Measurements from ENCODE around the gene CCR5. TPM values are rescaled to one million over a fixed set of nuclear protein-coding genes. Genes with fewer than 3 reads are reported as not detected.

The CCR5 gene
- total RNA-seq, 1 experiment from 2014 or later, result not detected

- TF ChIP-seq, protein P1, sequence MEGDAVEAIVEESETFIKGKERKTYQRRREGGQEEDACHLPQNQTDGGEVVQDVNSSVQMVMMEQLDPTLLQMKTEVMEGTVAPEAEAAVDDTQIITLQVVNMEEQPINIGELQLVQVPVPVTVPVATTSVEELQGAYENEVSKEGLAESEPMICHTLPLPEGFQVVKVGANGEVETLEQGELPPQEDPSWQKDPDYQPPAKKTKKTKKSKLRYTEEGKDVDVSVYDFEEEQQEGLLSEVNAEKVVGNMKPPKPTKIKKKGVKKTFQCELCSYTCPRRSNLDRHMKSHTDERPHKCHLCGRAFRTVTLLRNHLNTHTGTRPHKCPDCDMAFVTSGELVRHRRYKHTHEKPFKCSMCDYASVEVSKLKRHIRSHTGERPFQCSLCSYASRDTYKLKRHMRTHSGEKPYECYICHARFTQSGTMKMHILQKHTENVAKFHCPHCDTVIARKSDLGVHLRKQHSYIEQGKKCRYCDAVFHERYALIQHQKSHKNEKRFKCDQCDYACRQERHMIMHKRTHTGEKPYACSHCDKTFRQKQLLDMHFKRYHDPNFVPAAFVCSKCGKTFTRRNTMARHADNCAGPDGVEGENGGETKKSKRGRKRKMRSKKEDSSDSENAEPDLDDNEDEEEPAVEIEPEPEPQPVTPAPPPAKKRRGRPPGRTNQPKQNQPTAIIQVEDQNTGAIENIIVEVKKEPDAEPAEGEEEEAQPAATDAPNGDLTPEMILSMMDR (conservative IDR thresholded peaks at IDR 0.05; ENCODE audit: low read depth, low read length), result no peak
- no peak for TF ChIP-seq EZH2phosphoT487 (IDR thresholded peaks at IDR 0.05; ENCODE audit: borderline replicate concordance, low read length)
- TF ChIP-seq EZH2 (IDR thresholded peaks at IDR 0.05; ENCODE audit: low read length, unreplicated experiment), result no peak
- Histone ChIP-seq H3K4me3 (ENCODE audit: low read length) (peak overlapping the region; percentile 63; the same call in 1 of the 2 replicates), H3K27me3 (ENCODE audit: low read length) (no peaks in the 10 kb centered on the region), H3F3A (ENCODE audit: low read length, unreplicated experiment) (no peaks in the 10 kb centered on the region), H3K4me1 (ENCODE audit: insufficient read depth, low read length) (peaks cover 48% of the 10 kb centered on the region), H3K9me2 (replicated peaks; ENCODE audit: low read length) (no peaks in the 10 kb centered on the region), H3K4me2 (ENCODE audit: low read length) (peak overlapping the region; percentile 86), H3K9ac (ENCODE audit: low read length) (no peak overlapping the region), H4K20me1 (ENCODE audit: low read length) (no peaks in the 10 kb centered on the region), H3K9me3 (ENCODE audit: low read length) (no peaks in the 10 kb centered on the region), H3K36me3 (ENCODE audit: low read depth, low read length) (no peaks in the 10 kb centered on the region), H3K79me2 (ENCODE audit: low read length) (no peaks in the 10 kb centered on the region), H2AFZ (ENCODE audit: low read length) (no peak overlapping the region), H3K27ac (ENCODE audit: low read length) (no peak overlapping the region)
- CTCF ChIA-PET, result no interaction called here
- ATAC-seq, result no peak
- no TSS peak for BruUV-seq (replicated peaks)
- POLR2A ChIA-PET (ENCODE audit: unreplicated experiment), result interaction anchor here (0.6 kb wide), 1 partner anchor 130 kb away, joined by 3 read pairs; no protein-coding TSS in a partner anchor
- intact Hi-C loops (cut with micrococcal nuclease), result loop anchor here (5.0 kb wide), 1 partner anchor 283 kb away; the partner anchor contains the start of gene ALS2CL
- DNase-seq, result no peak
Measured at GRCh38 chr3:46408853-46409252, 38.1 kb downstream of the CCR5 start.

DNA sequence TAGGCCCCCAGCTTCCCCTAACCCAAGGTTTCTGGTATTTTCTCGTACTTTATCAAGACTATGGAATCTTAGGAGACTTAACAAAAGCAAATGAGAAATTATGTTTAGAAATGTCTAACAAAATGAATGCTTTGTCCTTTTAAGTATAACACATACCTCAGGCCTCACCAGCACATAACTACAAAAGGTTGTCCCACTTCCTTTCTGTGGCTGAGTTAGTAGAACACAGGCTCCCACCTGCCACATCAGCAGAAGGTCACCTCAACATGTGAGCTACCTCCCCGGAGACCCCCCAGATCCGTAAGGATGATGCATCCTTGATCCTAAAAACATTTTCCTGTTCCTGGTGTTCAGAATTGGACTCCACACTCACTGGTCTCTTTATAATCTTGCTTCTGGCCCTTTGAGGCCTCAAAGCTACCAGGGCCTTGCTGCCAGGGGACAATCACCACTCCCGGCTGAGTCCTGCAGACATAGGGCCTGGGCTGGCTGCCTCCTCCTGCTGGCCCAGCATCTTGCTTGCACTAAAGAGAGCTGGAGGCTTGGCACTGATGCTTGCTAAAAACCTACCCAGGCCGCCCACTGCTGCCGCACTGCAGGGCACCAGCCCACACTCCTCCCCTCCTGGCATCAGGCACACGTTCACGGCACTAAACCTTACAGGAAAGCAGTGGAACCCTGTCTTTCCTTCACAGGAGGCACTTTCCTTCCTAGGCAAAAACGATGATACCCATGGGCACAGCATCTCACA lies 39.2 kb downstream of the CCR5 start:
- Histone ChIP-seq H3K79me2 (ENCODE audit: low read length) (no peaks in the 10 kb centered on the region), H3F3A (ENCODE audit: low read length, unreplicated experiment) (no peaks in the 10 kb centered on the region), H3K4me2 (ENCODE audit: low read length) (no peak overlapping the region), H2AFZ (ENCODE audit: low read length) (no peak overlapping the region), H3K36me3 (ENCODE audit: low read depth, low read length) (no peaks in the 10 kb centered on the region), H3K4me3 (ENCODE audit: low read length) (no peak overlapping the region), H4K20me1 (ENCODE audit: low read length) (no peaks in the 10 kb centered on the region), H3K27ac (ENCODE audit: low read length) (no peak overlapping the region), H3K27me3 (ENCODE audit: low read length) (no peaks in the 10 kb centered on the region), H3K9ac (ENCODE audit: low read length) (no peak overlapping the region), H3K9me3 (ENCODE audit: low read length) (no peaks in the 10 kb centered on the region), H3K9me2 (replicated peaks; ENCODE audit: low read length) (no peaks in the 10 kb centered on the region), H3K4me1 (ENCODE audit: insufficient read depth, low read length) (peaks cover 46% of the 10 kb centered on the region)
- no peak for ATAC-seq
- BruUV-seq (replicated peaks), result no TSS peak
- no peak for DNase-seq
- intact Hi-C loops (cut with micrococcal nuclease), result loop anchor here (5.0 kb wide), 1 partner anchor 282 kb away; the partner anchor contains the start of gene ALS2CL
- TF ChIP-seq, protein P1 (conservative IDR thresholded peaks at IDR 0.05; ENCODE audit: low read depth, low read length), result no peak
- CTCF ChIA-PET, result no interaction called here
- POLR2A ChIA-PET (ENCODE audit: unreplicated experiment), result no interaction called here

GRCh38 chr3:46410669-46411068 lies 39.9 kb downstream of the CCR5 start:
- intact Hi-C loops (cut with micrococcal nuclease), result no loop called here
- CTCF ChIA-PET, result no interaction called here
- no peak for ATAC-seq
- Histone ChIP-seq H4K20me1 (ENCODE audit: low read length) (no peaks in the 10 kb centered on the region), H3K27ac (ENCODE audit: low read length) (no peak overlapping the region), H3K4me3 (ENCODE audit: low read length) (no peak overlapping the region), H3K36me3 (ENCODE audit: low read depth, low read length) (no peaks in the 10 kb centered on the region), H3K4me1 (ENCODE audit: insufficient read depth, low read length) (peaks cover 38% of the 10 kb centered on the region), H3K79me2 (ENCODE audit: low read length) (no peaks in the 10 kb centered on the region), H3K9me3 (ENCODE audit: low read length) (no peaks in the 10 kb centered on the region), H2AFZ (ENCODE audit: low read length) (no peak overlapping the region), H3F3A (ENCODE audit: low read length, unreplicated experiment) (no peaks in the 10 kb centered on the region), H3K9ac (ENCODE audit: low read length) (no peak overlapping the region), H3K4me2 (ENCODE audit: low read length) (no peak overlapping the region), H3K9me2 (replicated peaks; ENCODE audit: low read length) (no peaks in the 10 kb centered on the region), H3K27me3 (ENCODE audit: low read length) (no peaks in the 10 kb centered on the region)
- POLR2A ChIA-PET (ENCODE audit: unreplicated experiment), result no interaction called here
- BruUV-seq (replicated peaks), result no TSS peak
- DNase-seq, result no peak
- TF ChIP-seq, protein P1 (conservative IDR thresholded peaks at IDR 0.05; ENCODE audit: low read depth, low read length), result no peak
- no peak for TF ChIP-seq EZH2 (IDR thresholded peaks at IDR 0.05; ENCODE audit: low read length, unreplicated experiment)
- TF ChIP-seq EZH2phosphoT487 (IDR thresholded peaks at IDR 0.05; ENCODE audit: borderline replicate concordance, low read length), result no peak
